GM18498 (cell line): ENCODE measurements around the gene OR13F1.
"Not testable (repeated sequence)": the region's sequence is repeated elsewhere in the genome, so short reads cannot be mapped to it uniquely, and the experiment has no call there.

ENCODE experiments used
- ATAC-seq: cut with Tn5 transposase; IDR thresholded peaks from one replicate; pipeline ENCODE4 v1.9.1; 2021; ENCODE audit warnings: mild to moderate bottlenecking, moderate library complexity; ENCODE audit not compliant: unreplicated experiment

Gene OR13F1, protein sequence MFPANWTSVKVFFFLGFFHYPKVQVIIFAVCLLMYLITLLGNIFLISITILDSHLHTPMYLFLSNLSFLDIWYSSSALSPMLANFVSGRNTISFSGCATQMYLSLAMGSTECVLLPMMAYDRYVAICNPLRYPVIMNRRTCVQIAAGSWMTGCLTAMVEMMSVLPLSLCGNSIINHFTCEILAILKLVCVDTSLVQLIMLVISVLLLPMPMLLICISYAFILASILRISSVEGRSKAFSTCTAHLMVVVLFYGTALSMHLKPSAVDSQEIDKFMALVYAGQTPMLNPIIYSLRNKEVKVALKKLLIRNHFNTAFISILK

DNA sequence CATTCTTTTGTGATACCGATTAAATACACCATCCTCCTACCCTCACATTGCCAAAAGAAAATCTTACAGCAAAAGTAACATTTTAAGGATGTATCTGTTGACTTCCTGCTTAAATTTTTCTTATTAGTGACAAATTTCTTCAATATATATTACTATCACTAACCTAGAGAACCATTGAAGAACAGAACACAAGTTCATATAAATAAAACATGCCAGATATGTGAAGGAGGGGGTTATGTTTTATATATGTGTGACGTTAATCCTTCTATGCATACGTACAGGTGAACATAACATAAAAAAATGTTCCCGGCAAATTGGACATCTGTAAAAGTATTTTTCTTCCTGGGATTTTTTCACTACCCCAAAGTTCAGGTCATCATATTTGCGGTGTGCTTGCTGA lies at the start of gene OR13F1:
Gene OR13F1 (plus strand): TSS at position 301 of the 400 bp plus-strand sequence. CDS start 0 bp downstream, at position 301.
- ATAC-seq = no peak

DNA sequence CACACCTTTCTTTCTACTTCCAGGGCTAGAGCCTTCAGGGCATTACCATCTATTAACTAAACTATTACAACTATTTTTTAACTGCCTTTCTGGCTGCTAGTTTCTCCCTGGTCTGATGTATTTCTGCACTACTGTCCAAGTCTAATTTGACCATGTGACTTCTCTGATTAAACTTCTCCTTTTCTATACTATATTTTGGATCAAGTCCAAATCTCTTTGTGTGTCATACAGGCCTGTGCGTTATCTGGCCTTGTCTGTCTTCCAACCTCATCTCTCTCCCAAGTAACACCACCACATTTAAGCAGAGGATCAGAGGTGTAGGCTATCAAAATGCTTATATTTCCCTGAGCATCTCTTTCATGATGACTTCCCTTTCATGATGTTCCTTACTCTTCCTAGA lies 47.2 kb upstream of the OR13F1 start:
- no peak for ATAC-seq

DNA sequence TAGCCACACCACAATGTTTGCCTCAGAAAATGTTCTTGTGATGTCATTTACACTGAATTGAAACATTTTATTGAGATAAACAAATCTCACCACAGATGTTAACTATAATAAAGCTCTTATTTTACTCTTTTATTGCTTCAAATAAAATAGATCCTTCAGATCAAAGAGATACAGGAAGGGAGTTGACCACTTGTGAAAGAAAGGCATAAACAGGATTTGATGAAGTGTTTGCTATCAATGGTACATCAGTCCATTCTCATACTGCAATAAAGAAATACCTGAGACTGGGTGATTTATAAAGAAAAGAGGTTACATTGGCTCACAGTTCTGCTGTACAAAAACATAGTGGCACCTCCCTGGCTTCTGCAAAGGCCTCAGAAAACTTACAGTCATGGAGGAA lies 40.2 kb upstream of the OR13F1 start:
- no peak for ATAC-seq

DNA sequence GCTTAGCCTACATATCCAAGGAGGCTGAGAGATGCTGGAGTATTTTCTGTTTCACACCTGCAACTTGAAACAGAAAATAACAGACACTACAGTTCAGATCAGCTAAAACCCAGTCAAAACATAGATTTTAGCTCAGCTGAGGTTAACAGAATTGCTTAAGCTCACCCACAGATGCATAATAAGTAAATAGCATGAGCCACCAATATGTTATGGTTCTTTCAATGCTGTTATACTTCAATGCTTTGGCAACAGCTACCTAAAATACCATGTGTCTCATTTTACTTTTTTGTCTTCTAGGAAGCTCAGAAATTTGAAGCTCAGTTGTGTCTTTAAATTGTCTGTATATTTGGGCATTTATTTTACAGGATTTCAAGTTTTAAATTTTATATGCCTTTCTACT lies 35.8 kb upstream of the OR13F1 start:
- no peak for ATAC-seq

DNA sequence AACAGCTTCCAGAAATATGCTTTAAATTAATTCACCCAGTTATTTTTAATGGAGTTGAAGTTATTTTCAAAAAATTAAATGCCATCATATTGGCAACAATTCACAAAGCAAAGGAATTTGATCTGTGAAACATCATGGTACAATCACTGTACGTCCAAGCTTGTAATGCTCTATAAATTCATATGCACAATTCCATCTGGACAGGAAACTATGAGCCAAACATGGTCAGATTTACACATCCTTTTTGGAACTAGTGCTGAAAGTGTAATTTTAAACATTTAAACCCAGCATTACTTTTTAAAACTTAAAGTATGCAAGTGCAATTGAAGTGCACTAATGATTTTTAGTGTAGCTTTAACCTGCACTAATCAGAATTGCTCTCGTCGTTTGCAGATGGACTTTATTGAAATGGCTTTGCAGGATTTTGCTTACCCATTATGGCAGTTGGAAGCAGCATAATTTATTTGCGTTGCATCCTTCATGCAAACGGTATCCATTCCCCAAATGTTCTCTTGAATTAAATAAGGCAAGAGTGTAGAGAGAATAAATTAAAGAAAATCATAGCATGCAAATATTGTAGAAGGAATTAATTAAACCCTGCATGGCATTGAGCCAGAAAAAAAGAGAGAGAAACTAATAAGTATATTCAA lies 21.0 kb upstream of the OR13F1 start:
- no peak for ATAC-seq

DNA sequence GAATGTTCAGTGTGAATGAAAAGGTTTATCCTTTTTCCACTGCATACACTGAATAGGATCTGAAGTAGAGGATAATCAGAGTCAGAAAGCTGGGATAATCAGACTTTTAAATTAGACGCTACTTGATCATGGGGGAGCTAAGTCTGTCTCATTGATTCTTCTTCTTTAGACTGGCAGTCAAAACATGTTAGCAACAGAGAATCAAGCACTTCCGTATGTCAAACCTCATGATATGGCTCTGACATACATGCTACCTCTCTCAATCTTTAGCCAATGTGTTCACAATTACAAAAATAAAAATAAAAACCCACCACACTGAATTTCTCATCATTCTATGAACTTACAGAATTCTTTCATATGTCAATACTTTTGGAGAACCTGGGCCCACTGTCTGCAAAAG lies 19.0 kb upstream of the OR13F1 start:
- ATAC-seq = no peak

DNA sequence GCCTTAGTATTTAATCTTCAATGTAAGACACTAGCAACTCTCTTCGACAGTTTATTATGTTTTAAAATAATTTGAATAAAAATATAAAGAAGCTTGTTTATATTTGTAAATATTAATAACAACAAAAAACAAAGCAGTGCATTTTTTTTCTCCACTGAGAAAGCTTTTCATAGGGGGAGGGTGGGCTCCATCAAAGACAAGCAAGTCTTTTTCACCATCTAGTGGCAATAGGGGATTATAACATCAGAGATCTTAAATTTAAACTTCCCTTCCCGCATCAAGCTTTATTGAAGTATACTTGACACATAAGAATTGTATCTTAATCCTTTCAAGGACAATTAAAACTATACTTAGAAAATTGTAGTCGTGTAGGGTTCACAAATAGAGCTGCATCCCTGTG lies 9.3 kb upstream of the OR13F1 start:
- no peak for ATAC-seq

DNA sequence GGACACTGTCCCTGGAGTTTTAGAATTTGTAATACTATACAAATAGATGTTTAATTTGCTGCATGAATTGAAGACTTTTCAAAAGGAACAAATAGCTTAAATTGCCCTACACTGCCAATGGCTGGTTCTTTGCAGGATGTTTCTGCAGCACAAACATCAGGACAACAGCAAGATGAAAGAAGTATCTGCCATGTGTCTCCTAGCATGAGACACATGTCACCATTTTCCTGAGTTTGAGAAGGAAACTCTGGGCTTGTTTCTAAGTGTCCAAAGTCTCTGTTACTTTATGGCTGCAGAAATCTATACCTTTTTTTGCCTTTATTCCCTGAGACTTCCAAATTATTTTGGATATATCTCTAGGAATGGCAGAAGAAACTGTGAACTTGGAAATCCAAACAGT lies 623 bp upstream of the OR13F1 start:
- no peak for ATAC-seq

DNA sequence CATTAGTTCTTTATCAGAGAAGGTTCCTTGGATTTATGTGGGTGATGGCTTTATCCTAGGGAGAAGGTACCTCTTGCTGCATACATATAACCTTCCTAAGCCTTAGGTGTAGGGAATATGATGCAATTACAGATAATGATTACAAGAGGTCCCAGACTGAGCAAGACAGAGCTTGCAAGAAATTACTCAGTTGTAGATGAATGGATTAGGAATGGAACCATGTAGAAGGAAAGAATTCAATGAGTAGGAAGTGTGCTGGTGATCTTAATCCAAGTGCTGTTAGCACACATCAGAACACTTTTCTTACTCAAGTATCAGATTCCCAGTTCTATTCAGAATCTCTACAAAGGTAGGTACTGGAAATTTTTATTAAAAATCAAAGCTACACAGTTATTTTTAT lies 2.5 kb downstream of the OR13F1 start:
- no peak for ATAC-seq

DNA sequence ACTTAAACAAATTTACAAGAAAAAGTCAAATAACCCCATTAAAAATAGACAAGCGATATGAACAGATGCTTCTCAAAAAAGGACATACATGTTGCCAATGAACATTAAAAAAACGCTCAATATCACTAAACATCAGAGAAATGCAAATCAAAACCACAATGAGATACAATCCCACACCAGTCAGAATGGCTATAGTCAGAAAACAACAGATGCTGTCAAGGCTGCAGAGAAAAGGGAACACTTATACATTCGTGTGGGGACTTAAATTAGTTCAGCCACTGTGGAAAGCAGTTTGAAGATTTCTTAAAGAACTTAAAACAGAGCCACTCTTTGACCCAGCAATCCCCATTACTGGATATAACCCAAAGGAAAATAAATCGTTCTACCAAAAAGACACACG lies 10.8 kb downstream of the OR13F1 start:
- no peak for ATAC-seq

DNA sequence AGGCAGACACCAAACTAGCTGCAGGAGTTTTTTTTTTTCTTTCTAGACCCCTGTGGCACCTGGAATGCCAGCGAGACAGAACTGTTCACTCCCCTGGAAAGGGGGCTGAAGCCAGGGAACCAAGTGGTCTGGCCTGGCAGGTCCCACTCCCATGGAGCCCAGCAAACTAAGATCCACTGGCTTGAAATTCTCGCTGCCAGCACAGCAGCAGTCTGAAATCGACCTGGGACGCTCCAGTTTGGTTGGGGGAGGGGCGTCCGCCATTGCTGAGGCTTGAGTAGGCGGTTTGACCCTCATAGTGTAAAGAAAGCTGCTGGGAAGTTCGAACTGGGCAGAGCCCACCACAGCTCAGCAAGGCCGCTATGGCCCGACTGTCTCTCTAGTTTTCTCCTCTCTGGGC lies 16.2 kb downstream of the OR13F1 start:
- ATAC-seq = not testable (repeated sequence)

DNA sequence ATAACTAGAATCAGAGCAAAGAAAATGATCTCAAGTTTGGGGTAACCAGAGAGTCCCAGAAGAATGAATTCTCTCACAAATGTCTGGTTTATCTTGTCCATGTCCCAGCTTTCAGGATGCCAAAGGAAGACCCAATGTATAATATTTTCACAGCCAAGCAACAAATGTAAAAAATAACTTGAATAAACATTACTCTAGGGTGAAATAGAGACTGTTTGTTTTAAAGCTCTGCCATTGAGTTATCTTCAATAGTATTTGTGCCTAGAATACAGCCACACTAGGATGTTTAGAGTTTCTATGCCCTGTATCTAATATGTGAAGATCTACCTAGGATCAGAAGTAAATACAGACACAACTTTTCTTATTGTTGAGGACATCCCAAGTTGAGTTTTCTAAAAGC lies 23.0 kb downstream of the OR13F1 start, which contains the start of gene OR13C4:
Gene OR13C4 (minus strand): TSS at position 101 of the 400 bp plus-strand sequence. CDS start 0 bp downstream, at position 101.
- no peak for ATAC-seq

DNA sequence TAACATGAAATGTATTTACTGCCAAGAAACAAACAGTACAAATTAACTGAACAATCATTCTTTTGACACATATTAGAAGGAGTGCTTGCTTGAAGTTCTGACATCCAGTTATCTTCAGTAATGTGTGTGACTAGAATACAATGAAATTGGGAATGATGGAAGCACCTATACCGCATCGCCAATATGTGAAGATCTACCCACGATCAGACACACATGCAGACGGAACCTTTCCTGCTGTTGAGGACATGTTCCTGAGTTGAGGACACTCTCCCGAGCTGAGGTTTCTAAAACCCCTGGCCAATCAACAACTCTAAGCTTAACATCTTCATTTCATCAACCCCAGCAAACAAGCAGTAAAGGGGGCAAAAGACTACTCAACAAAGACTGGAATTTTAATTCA lies 32.7 kb downstream of the OR13F1 start, which contains the start of gene OR13C3:
Gene OR13C3 (minus strand): TSS at position 101 of the 400 bp plus-strand sequence. CDS start 133 bp downstream, outside the sequence.
- no peak for ATAC-seq

DNA sequence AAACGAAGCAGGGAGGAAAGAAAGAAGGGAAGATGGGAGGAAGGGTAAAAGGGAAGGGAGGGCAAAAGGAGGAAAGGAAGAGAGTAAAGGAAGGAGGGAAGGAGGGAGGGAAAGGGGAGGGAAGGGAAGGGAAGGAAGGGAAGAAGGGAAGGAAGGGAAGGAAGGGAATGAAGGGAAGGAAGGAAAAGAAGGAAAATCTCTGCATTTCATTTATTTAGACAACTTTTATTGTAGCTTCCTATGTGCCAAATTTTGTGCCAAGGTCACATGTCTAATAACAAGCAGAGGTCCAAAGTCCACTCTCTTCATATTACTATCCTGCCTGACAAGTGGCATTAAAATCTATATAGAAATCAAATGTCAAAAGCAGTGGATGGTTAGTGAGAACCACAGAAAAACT lies 35.2 kb downstream of the OR13F1 start:
- no peak for ATAC-seq

DNA sequence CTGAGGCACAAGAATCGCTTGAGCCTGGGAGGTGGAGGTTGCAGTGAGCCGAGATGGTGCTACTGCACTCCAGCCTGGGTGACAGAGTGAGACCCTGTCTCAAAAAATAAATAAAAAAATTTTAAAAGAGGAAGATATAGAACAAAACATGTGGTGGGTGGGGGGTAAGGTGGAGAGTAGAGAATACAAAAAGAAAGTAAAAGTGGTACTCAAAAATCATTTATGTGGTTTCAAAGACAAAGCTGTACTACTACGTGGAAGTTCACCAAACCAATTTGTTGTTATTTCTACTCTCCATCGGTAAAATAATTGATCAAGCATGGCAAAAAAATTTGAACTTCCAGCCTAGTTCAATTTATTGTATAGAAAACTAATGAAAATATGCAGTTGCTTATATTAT lies 40.6 kb downstream of the OR13F1 start:
- ATAC-seq = no peak

DNA sequence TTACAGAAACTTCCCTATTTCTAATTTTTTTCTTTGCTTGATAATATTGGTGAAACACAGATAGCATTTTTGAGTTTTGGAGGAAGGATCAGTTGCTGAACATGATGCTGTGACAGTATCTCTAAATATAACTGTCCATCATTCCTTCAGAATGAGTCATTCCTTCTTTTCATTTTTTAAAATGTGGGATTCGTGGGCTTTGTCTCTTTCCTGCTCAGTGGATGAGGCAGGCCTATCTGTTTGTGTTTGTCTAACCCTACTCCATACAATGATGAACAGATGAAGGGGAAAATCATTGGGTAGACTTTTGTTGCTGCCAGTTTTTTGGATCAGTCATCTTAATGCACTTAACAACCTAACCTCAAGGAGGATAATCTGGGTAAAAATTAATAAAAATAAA lies 49.2 kb downstream of the OR13F1 start:
- ATAC-seq = no peak
